ENCODE data around the gene SUZ12. TPM values are rescaled to one million over a fixed set of nuclear protein-coding genes. Genes with fewer than 3 reads are reported as not detected.

SUZ12 gene
- total RNA-seq, 1 donor from 2014 or later: 30.3 TPM

- TF ChIP-seq CTCF (IDR thresholded peaks at IDR 0.05; ENCODE audit: unreplicated experiment): peak; percentile 98
- H3K4me1 Mint-ChIP-seq: peaks cover 17% of the 10 kb centered on the region
- H3K27me3 Mint-ChIP-seq (ENCODE audit: low read depth): peaks cover 2% of the 10 kb centered on the region
- DNase-seq (ENCODE audit: low spot score in 2 of 2, unreplicated experiment in 2 of 2): peak; percentile 81 to 96
- H3K9me3 Mint-ChIP-seq: no peaks in the 10 kb centered on the region
- peak within 1 kb of the TSS; percentile 77 for H3K4me3 Mint-ChIP-seq
- peaks cover 4% of the 10 kb centered on the region for H3K36me3 Mint-ChIP-seq
- H3K27ac Mint-ChIP-seq: peak within 1 kb of the TSS; percentile 67
These were observed 70.2 kb downstream of the SUZ12 start, which contains the start of gene LRRC37B for GRCh38 chr17:32006957-32007462. Gene LRRC37B, plus strand, starts transcription at chr17:32007383. Its CDS starts 14,010 bp downstream, at chr17:32021393.

- H3K27ac Mint-ChIP-seq: peak overlapping the region; percentile 67
- H3K9me3 Mint-ChIP-seq: no peaks in the 10 kb centered on the region
- DNase-seq (ENCODE audit: low spot score in 2 of 2, unreplicated experiment in 2 of 2): peak in 1 of 2 experiments; percentile 50
- peaks cover 17% of the 10 kb centered on the region for H3K4me1 Mint-ChIP-seq
- H3K27me3 Mint-ChIP-seq (ENCODE audit: low read depth): peaks cover 2% of the 10 kb centered on the region
- peak overlapping the region; percentile 77 for H3K4me3 Mint-ChIP-seq
- no peak for TF ChIP-seq CTCF (IDR thresholded peaks at IDR 0.05; ENCODE audit: unreplicated experiment)
- H3K36me3 Mint-ChIP-seq: peaks cover 5% of the 10 kb centered on the region
These were observed 70.9 kb downstream of the SUZ12 start for GRCh38 chr17:32007463-32008298.

- Mint-ChIP-seq H3K27me3 (ENCODE audit: low read depth) (peaks cover 2% of the 10 kb centered on the region), H3K4me3 (peak overlapping the region; percentile 75), H3K27ac (no peak overlapping the region), H3K4me1 (peaks cover 17% of the 10 kb centered on the region), H3K36me3 (peaks cover 14% of the 10 kb centered on the region), H3K9me3 (peaks cover 9% of the 10 kb centered on the region)
- no peak for TF ChIP-seq CTCF (IDR thresholded peaks at IDR 0.05; ENCODE audit: unreplicated experiment)
- no peak for DNase-seq (ENCODE audit: low spot score in 2 of 2, unreplicated experiment in 2 of 2)
These were observed 72.4 kb downstream of the SUZ12 start for GRCh38 chr17:32009262-32009542.

- Mint-ChIP-seq H3K9me3 (peaks cover 10% of the 10 kb centered on the region), H3K27ac (no peak overlapping the region)
- no peak for TF ChIP-seq CTCF (IDR thresholded peaks at IDR 0.05; ENCODE audit: unreplicated experiment)
These were observed 73.3 kb downstream of the SUZ12 start for GRCh38 chr17:32010114-32010513.

GRCh38 chr17:32015245-32016013, 78.6 kb downstream of the SUZ12 start:
- no peak for TF ChIP-seq CTCF (IDR thresholded peaks at IDR 0.05; ENCODE audit: unreplicated experiment)
- Mint-ChIP-seq H3K27me3 (ENCODE audit: low read depth) (no peaks in the 10 kb centered on the region), H3K36me3 (peaks cover 17% of the 10 kb centered on the region), H3K27ac (no peak overlapping the region), H3K4me3 (no peak overlapping the region), H3K9me3 (peaks cover 10% of the 10 kb centered on the region), H3K4me1 (peaks cover 2% of the 10 kb centered on the region)
- no peak for DNase-seq (ENCODE audit: low spot score in 2 of 2, unreplicated experiment in 2 of 2)

More at GRCh38 chr17:32010114-32010513, 73.3 kb downstream of the SUZ12 start:
- peaks cover 14% of the 10 kb centered on the region for H3K36me3 Mint-ChIP-seq
- peak overlapping the region; percentile 75 for H3K4me3 Mint-ChIP-seq
- DNase-seq (ENCODE audit: low spot score in 2 of 2, unreplicated experiment in 2 of 2): no peak
- peaks cover 2% of the 10 kb centered on the region for H3K27me3 Mint-ChIP-seq (ENCODE audit: low read depth)
- H3K4me1 Mint-ChIP-seq: peaks cover 17% of the 10 kb centered on the region

Data from mesothelial cell of epicardium (in vitro differentiated cells).